Right lobe of liver (tissue), 4 donors: ENCODE data around the gene PELI1.

Source experiments
- POLR2A ChIP-seq: fragments of 450-650 bp; IDR thresholded peaks from one replicate; pipeline ENCODE4 v1.6.1; 2017; ENCODE audit warnings: antibody characterized with exemption, mild to moderate bottlenecking
- TF ChIP-seq, protein P1 (sequence below), 4 donors: fragments of 200-600 bp in 3 of 4; fragments of 450-650 bp in 1 of 4; IDR thresholded peaks; one replicate each; pipeline versions ENCODE4 v1.5.1 to v1.8.0; 2016 to 2022; ENCODE audit warnings: antibody characterized with exemption in 4 of 4, mild to moderate bottlenecking in 2 of 4
- donor health status: DM: no; HTN: no; CAD: no.
- donor health status: DM: no; HTN: no; CAD: no.
- donor health status: DM: no; HTN: yes; CAD: no.

DNA sequence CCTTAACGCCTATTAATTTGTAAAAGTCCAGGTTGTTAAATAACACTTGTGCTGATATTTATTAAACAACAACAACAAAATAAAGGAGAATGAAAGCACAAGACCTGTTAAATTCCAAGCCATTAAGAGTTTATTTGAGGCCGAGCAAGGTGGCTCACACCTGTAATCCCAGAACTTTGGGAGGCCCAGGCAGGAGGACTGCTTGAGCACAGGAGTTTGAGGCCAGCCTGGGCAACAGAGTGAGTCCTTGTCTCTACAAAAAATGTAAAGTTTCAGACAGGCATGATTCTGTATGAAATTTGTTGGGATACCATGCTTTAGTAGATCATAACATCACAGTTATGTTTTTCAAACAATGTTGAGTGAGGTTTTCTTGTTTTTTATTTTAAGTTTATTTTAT is 17.1 kb downstream of the PELI1 start:
- TF ChIP-seq, protein P1, sequence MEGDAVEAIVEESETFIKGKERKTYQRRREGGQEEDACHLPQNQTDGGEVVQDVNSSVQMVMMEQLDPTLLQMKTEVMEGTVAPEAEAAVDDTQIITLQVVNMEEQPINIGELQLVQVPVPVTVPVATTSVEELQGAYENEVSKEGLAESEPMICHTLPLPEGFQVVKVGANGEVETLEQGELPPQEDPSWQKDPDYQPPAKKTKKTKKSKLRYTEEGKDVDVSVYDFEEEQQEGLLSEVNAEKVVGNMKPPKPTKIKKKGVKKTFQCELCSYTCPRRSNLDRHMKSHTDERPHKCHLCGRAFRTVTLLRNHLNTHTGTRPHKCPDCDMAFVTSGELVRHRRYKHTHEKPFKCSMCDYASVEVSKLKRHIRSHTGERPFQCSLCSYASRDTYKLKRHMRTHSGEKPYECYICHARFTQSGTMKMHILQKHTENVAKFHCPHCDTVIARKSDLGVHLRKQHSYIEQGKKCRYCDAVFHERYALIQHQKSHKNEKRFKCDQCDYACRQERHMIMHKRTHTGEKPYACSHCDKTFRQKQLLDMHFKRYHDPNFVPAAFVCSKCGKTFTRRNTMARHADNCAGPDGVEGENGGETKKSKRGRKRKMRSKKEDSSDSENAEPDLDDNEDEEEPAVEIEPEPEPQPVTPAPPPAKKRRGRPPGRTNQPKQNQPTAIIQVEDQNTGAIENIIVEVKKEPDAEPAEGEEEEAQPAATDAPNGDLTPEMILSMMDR (IDR thresholded peaks at IDR 0.05), result no peak
- TF ChIP-seq POLR2A, result no peak
